Bronchus fibroblast of lung (primary cell): ENCODE results near the gene APMAP. TPM values are rescaled to one million over a fixed set of nuclear protein-coding genes. Genes with fewer than 3 reads are reported as not detected.

ENCODE experiments used
- total RNA-seq: library from RNA; depleted of rRNA; stranded (reverse); fragments of >200 nt; gene quantifications from 2 replicates; pipeline ENCODE4 v1.2.3, GENCODE V29; 2015

APMAP gene
- 97.7 and 99.6 TPM in 2 replicates for total RNA-seq

GRCh38 chr20:24992487-24993205 lies at the start of gene APMAP:
APMAP (minus strand) TSS chr20:24992751; CDS start chr20:24992688, 63 bp downstream.

GRCh38 chr20:24948939-24949679 lies 43.4 kb downstream of the APMAP start, which contains the start of gene CST7:
CST7 (plus strand) TSS chr20:24949269; CDS start chr20:24949506, 237 bp downstream.

Other genes starting within 250 kb of the APMAP start
- not detected in 2 replicates for gene CST7, start 43.5 kb downstream of the APMAP start, total RNA-seq
- gene ACSS1, start 65.4 kb upstream of the APMAP start, total RNA-seq = 1.3 and 1.8 TPM in 2 replicates
- not detected in 2 replicates for gene VSX1, start 89.4 kb upstream of the APMAP start, total RNA-seq
- gene ENTPD6, start 203.0 kb upstream of the APMAP start, total RNA-seq = 87.1 and 97.2 TPM in 2 replicates